ENCODE measurements around the gene C19orf38. TPM values are rescaled to one million over a fixed set of nuclear protein-coding genes. Genes with fewer than 3 reads are reported as not detected.

The C19orf38 gene
- total and polyA plus RNA-seq, 2 donors (not counting 3 experiments of a cell fraction or from before 2014, with no cell fraction given): not detected

DNA sequence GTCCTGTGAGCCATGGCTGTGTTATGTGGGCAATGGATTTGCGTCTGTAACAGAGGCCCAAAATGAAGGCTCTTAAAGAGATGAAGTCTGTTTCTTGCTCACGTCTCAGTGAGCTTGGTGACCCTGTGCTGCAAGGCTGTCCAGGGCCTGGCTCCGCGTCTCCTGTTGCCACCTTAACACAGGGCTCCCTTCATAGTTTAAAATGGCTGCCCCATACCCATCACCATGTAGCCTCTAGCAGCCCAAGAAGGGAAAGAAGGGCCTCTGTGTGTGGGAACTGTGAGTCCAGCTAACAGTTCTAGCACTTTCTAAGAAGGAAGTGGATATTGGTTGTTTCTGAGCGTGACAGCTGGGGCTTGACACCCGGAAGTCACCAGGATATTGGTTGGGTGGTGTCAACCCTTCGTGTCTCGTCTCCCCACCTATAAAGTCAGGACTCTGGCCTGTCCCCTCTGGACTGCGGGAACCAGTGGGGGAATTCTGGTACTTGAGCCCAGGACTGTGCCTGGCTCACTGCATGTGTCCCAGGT, 33.1 kb upstream of the C19orf38 start:
- Histone ChIP-seq H3K27me3 (ENCODE audit: control insufficient read depth in 2 of 2, insufficient read depth in 2 of 2, low read length in 2 of 2) (no peaks in the 10 kb centered on the region), H3K9me1 (replicated peaks; ENCODE audit: control insufficient read depth, extremely low read depth, insufficient read depth, low read length) (no peaks in the 10 kb centered on the region), H3K4me3 (replicated peaks in 1 of 3; ENCODE audit: insufficient read depth in 1 of 3, low read depth in 1 of 3, low read length in 3 of 3) (no peak overlapping the region), H3K79me2 (ENCODE audit: control insufficient read depth, insufficient read depth, low read length) (peaks cover 1% of the 10 kb centered on the region), H2AFZ (ENCODE audit: low read depth, low read length) (no peak overlapping the region), H3K9ac (replicated peaks; ENCODE audit: extremely low read depth, insufficient read depth, low read length) (no peak overlapping the region), H3K4me1 (ENCODE audit: control insufficient read depth, extremely low read depth, insufficient read depth, low read length) (peaks cover 8% of the 10 kb centered on the region), H3K36me3 (ENCODE audit: control insufficient read depth in 2 of 2, extremely low read depth in 1 of 2, insufficient read depth in 2 of 2, low read length in 2 of 2) (peaks cover 4 to 36% of the 10 kb centered on the region in 2 experiments), H3K9me3 (replicated peaks; ENCODE audit: control insufficient read depth, insufficient read depth, low read length) (no peaks in the 10 kb centered on the region), H3K27ac (ENCODE audit: insufficient read depth, low read depth, low read length) (no peak overlapping the region), H3K4me2 (ENCODE audit: insufficient read depth, low read length) (no peak overlapping the region), H4K20me1 (replicated peaks; ENCODE audit: control insufficient read depth, extremely low read depth, insufficient read depth, low read length) (no peaks in the 10 kb centered on the region)
- dilution Hi-C loops (cut with MboI; ENCODE audit: extremely low pct_ligation_motif_present, low sequenced_read_pairs) (no loop called here), intact Hi-C loops (cut with micrococcal nuclease) (no loop called here)
- BruUV-seq (replicated peaks): no TSS peak
- TF ChIP-seq JUN (IDR thresholded peaks at IDR 0.05; ENCODE audit: borderline replicate concordance, insufficient read depth, insufficient read length, low read depth) (no peak), MYC (IDR thresholded peaks at IDR 0.05; ENCODE audit: low read depth, low read length) (no peak), POLR2AphosphoS5 (IDR thresholded peaks at IDR 0.05; ENCODE audit: insufficient read depth, low read depth, low read length) (no peak), EZH2 (IDR thresholded peaks at IDR 0.05; ENCODE audit: borderline replicate concordance, low read depth, low read length, severe bottlenecking) (no peak), FOS (IDR thresholded peaks at IDR 0.05; ENCODE audit: borderline replicate concordance, insufficient read depth, low read length) (no peak), POLR2A (IDR thresholded peaks at IDR 0.05; ENCODE audit: low read depth, low read length) (no peak), GATA2 (IDR thresholded peaks at IDR 0.05; ENCODE audit: insufficient read depth, insufficient read length, low read depth, low read length) (no peak)
- TF ChIP-seq, protein P1, sequence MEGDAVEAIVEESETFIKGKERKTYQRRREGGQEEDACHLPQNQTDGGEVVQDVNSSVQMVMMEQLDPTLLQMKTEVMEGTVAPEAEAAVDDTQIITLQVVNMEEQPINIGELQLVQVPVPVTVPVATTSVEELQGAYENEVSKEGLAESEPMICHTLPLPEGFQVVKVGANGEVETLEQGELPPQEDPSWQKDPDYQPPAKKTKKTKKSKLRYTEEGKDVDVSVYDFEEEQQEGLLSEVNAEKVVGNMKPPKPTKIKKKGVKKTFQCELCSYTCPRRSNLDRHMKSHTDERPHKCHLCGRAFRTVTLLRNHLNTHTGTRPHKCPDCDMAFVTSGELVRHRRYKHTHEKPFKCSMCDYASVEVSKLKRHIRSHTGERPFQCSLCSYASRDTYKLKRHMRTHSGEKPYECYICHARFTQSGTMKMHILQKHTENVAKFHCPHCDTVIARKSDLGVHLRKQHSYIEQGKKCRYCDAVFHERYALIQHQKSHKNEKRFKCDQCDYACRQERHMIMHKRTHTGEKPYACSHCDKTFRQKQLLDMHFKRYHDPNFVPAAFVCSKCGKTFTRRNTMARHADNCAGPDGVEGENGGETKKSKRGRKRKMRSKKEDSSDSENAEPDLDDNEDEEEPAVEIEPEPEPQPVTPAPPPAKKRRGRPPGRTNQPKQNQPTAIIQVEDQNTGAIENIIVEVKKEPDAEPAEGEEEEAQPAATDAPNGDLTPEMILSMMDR (IDR thresholded peaks at IDR 0.05; ENCODE audit: extremely low read depth in 1 of 2, insufficient read depth in 1 of 2, low read depth in 1 of 2, low read length in 2 of 2): no peak
- TF ChIP-seq, protein P2, sequence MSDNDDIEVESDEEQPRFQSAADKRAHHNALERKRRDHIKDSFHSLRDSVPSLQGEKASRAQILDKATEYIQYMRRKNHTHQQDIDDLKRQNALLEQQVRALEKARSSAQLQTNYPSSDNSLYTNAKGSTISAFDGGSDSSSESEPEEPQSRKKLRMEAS (IDR thresholded peaks at IDR 0.05; ENCODE audit: insufficient read depth, insufficient read length): no peak
- FAIRE-seq (no peak), DNase-seq (ENCODE audit: low read depth, low spot score) (no peak)
- ChIA-PET CTCF (no interaction called here), POLR2A (interaction anchor here (0.6 kb wide), 1 partner anchor 10 kb away, joined by 7 read pairs; no protein-coding TSS in a partner anchor)

Measured in endothelial cell of umbilical vein (primary cell).